Measurements from ENCODE around the gene RNF113A.
"Not testable (repeated sequence)": the region's sequence is repeated elsewhere in the genome, so short reads cannot be mapped to it uniquely, and the experiment has no call there.

The RNF113A gene

DNA sequence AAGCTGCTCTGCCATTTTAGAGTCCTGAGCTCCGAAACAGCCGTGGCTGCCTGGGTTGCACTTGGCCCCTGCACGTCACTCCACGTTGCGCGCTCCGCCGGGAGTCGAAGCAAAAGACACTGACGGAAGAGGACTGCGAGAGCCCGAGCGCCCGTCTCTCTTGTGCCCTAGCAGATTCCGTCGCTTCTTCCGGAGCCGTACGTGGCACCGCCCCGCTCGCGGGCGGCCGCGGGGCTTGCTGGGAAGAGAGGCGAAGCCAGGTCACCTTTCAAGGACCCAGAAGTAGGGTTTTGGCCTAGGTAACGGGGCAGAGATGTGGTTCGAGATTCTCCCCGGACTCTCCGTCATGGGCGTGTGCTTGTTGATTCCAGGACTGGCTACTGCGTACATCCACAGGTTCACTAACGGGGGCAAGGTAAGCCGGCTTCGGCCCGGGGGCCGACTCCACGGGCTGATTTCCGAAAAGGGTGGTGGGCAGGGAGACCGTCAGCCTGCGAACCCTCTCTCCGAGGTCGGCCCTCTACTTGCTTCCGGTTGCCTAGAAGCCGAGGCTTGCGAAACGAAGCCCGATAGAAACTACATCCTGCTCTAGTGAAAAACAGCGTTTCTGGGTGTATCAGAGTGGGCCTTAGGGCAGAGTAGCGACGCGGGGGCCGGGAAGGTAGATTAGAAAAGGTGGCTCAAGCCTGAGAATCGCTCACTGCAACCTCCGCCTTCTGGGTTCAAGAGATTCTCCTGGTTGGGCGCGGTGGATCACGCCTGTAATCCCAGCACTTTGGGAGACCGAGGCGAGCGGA, at the start of gene RNF113A, which contains the start of gene NDUFA1:
Gene RNF113A (minus strand): TSS at position 135 of the 797 bp plus-strand sequence. CDS start 120 bp downstream, at position 15.
Gene NDUFA1 (plus strand): TSS at position 234 of the 797 bp plus-strand sequence. CDS start 80 bp downstream, at position 314.
- ATAC-seq: peak; percentile 97
- peak; percentile 83 for DNase-seq

DNA sequence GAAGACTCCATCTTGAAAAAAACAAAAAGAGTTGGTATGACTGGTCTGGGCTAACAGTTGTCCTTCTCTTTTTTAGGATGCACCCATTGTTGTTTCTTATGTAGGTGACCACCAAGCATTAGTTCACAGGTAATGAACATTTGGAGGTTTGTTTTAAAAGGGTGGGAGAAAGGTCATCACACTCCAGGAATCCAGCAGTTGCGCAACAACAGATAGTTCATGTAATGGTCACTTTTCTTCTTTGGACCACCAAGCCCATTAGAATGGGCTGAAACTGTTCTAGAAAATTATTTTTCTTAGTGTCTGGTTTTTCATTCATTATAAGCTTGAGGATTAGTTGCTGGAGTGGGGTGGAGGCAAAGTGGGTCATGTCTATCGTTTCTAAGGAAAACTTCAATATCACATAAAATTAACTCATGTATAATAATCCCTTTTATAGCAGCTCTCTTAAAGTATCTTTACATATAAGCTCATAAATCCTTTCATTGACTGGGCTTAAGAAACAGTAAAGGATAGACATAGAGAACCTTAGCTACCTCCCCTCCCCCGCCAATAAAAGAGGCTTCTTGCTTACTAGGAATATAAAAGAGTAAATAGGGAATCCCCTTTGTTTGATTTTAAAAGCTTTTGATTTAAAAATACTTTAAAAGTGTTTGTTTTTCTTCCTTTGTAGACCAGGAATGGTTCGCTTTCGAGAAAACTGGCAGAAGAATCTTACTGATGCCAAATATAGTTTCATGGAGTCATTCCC, 48.5 kb upstream of the RNF113A start:
- ATAC-seq: no peak
- DNase-seq: no peak

DNA sequence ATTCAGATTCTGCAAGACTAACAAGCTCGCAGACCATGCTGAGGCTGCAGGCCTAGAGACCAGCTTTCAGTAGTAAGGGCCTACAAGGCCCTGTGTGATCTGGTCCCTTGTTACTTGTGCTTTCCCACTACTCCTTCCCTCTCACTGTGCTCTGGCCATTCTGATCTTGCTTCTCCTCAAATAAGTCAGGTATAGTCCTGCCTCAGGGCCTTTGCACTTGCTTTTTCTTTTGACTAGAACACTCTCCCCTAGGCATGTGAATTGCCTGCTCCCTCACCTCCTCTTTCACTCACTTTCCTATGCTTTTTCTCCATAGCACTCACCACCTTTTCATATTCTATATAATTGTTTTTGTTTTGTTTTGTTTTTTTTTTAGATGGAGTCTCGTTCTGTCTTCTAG, 46.3 kb upstream of the RNF113A start:
- DNase-seq (no peak), ATAC-seq (no peak)

DNA sequence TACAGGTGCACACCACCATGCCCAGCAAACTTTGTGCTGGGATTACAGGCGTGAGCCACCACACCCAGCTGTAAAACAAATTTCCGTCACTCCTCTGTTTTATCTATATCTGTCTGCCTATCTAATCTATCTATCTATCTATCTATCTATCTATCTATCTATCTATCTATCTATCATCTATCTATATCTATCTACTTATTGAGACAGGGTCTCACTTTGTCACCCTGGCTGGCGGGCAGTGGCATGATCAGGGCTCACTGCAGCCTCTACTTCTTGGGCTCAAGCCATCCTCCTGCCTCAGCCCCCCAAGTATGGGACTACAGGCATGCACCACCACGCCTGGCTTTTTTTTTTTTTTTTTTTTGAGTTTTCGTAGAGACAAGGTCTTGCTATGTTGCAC, 44.8 kb upstream of the RNF113A start:
- DNase-seq (no peak), ATAC-seq (no peak)

DNA sequence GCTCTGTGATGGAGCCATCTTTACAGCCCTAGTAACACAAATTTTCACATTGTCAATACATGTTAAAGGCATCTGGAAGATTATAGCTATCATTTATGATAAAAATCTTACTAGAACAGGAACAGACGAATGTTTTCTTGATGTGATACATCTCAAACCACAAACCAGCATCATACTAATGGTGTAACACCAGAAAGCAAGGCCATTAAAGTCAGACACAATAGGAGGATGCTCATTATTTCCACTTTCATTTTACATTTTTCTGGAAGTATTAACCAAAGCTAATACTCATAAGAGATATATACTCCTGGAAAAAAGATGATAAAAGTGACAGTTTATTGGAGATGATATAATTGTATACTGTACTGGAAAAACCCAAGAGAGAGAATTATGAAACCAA, 29.4 kb upstream of the RNF113A start:
- DNase-seq: no peak

DNA sequence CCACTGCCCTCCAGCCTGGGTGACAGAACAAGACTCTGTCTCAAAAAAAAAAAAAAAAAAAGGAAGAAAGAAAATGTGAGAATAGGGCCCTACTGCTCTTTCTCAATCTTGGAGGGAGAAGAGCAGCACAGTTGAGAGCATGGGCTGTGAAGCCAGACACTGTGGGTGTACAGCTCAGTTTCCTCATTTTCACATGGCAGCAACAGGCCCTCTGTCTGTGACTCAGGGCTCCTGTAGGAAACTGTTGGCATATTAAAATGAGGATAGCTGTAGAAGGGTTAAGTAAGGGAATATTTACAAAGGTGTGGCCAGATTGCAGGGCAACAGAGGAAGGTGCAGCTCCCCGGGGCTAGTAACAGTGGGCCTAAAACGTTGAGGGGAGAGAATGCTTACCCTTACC, 27.6 kb upstream of the RNF113A start:
- no peak for ATAC-seq

More for the DNA sequence above, 29.4 kb upstream of the RNF113A start:
- ATAC-seq: no peak

DNA sequence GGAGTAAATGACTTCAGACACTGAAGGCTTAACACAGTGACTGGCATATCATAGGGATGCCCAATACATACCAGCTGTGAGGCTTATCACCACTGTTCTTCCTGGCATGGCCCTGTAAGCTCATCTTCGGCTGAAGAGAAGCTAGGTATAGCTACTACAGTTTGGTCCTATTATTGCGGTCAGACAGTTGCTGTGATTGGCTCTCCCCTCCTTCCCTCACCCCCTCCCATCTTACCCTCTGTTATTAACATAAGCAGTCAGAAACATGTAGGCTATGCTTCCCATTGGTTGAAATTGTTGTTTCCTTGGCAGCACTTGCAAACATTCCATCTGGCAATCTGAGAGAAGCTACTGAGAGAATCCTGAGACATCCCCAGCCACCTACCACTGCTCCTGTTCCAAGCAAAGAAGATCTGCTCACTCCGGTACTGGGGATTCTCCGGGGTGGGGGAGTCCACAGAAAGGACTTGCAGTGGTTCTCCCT, 24.4 kb upstream of the RNF113A start, which contains the start of gene AKAP14:
Gene AKAP14 (plus strand): TSS at position 51 of the 484 bp plus-strand sequence. CDS start 7,331 bp downstream, outside the sequence.
- ATAC-seq (no peak), DNase-seq (no peak)

More for the DNA sequence above, 27.6 kb upstream of the RNF113A start:
- DNase-seq: no peak

DNA sequence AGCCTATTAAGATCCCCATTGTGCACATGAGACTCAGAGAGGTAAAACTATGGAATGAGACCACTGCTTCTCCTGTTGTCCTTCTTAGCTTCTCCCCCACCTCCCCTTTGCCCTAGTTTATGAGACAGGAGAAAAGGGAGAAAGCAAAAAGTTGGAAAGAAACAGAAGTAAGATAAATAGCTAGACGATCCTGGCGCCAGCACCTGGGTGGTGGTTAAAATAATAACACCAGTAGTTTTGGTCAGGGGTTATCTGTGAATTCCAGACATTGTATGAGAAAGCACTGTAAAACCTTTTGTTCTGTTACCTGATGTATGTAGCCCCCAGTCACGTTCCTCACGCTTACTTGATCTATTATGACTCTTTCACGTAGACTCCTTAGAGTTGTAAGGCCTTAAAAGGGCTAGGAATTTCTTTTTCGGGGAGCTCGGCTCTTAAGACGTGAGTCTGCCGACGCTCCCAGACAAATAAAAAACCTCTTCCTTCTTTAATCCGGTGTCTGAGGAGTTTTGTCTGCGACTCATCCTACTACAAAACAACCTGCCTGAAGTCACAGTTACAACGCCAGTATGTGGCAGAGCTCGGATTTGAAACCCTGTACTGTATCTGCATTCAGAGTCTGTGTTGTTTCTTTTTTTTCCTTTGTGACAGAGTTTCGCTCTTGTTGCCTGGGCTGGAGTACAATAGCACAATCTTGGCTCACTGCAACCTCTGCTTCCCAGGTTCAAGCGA, 20.6 kb upstream of the RNF113A start:
- DNase-seq, ATAC-seq: not testable (repeated sequence)

DNA sequence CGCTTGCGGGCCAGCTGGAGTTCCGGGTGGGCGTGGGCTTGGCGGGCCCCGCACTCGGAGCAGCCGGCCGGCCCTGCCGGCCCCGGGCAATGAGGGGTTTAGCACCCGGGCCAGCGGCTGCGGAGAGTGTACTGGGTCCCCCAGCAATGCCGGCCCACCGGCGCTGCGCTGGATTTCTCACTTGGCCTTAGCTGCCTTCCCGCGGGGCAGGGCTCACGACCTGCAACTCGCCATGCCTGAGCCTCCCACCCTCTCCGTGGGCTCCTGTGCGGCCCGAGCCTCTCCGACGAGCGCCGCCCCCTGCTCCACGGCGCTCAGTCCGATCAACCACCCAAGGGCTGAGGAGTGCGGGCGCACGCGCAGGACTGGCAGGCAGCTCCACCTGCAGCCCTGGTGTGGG, 19.1 kb upstream of the RNF113A start:
- DNase-seq, ATAC-seq: not testable (repeated sequence)

DNA sequence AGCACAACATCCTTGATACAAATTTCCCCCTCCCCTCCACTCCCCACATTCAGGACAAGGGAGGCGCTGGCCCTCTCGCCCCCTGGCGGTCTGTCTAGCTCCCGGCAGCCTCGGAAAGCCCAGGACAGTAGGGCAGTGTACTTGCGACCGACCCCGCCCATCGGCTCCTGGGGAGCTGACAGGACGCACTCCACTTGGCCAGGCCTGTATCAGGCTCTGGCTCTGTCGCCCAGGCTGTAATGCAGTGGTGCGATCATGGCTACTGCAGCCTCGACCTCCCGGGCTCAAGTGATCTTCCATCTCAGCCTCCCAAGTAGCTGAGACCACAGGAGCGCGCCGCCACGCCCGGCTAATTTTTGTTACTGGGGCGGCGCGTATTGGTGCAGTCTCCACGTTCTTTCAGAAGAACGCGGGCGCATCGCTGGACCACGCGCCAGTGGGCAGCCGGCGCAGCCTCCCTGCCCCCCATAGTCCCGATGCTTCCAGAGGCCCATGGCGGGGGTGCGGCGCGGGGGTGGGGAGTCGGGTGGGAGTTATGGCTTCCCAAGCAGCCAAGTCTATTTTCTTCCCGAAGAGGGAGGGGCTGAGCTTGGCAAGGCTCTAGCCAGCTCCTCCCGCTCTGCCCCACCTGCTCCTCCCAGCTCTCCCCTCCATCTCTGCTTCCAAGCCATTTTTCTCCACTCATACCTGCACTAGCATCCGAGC, 16.3 kb upstream of the RNF113A start:
- ATAC-seq (peak; percentile 91), DNase-seq (peak; percentile 72)

DNA sequence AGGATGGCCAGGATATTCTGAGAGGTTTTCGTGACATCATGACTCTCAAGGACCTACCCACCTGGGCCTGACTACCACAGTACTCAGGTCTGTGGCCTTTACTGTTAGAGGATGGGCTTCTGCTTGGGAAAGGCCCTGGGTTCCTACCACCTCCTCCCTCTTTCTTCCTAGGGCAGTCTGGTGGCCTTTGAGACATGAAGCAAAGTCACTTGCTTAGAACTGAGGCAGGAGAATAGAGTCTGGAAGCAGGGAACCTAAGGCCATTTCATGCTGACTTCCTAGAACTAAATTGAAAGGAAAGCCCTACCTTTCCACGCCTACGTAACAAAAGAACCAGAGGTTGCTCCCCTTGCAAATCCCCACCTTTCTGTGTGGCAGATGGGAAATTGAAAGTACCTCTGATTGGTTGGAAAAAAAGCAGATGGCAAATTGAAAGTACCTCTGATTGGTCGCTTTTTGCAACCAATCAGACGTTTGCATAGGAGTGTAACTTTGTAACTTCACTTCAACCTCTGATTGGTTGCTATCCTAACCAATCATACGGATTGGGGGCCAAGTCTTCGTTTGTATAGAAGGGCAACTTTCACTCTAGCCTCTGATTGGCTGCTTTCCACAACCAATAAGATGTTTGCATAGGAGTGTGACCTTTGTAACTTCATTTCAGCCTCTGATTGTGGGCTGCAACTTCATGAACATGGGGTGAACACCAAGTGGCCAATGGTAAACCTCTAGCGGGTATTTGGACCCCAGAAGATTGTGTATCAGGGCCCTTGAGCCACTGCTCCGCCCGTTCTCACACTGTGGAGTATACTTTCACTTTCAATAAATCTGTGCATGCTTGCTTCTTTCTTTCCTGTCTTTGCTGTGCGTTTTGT, 14.3 kb upstream of the RNF113A start:
- DNase-seq: no peak
- ATAC-seq: no peak

DNA sequence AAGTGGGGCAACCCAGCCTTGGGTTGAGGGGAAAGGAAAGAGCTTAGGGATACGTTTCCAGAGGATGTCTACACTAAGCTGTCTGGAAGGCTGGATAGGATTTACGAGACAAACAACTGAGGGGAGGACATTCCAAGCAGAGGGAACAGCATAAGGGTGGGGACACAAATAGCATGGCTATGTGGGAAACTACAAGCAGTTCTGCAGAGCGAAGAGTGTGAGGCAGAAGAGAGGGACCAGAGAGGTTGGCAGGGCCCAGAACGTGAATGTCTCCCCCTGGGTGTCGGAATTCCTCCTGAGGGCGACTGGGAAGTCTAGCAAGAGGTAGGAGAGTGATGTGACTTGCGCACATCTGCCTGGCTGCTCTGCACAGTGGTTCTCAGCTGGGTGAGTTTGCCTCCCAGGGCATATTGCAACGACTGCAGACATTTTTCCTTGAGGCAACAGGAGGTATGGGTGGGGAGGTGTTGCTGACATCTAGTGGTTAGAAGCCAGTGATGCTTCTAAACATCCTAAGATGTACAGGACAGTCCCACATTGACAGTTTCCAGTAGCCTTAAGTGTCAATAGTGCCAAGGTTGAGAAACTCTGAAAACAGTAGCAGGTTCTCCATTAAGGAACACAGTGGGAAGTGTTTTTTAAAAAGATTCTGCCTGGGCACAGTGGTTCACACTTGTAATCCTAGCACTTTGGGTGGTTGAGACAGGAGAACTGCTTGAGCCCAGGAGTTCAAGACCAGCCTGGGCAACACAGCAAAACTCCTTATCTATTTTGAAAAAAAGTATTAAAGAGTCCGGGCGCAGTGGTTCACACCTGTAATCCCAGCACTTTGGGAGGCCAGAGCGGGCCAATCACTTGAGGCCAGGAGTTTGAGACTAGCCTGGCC, 9.3 kb upstream of the RNF113A start:
- ATAC-seq (peak; percentile 90), DNase-seq (no peak)

DNA sequence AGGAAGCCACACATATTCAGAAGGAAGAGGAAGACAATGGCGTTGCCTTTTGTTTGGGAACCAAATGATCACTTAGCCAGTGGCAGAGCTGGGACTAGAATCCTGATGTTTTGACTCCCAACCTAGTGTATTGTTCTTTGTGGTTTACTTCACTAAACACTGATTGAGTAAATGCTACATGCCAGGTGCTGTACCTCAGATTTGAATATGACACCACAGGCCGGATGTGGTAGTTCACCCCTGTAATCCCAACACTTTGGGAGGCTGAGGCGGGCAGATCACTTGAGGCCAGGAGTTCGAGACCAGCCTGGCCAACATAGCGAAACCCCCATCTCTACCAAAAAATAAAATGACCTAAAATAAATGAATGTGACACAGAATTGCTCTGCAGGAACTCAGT, 8.5 kb upstream of the RNF113A start:
- no peak for ATAC-seq
- DNase-seq: no peak

DNA sequence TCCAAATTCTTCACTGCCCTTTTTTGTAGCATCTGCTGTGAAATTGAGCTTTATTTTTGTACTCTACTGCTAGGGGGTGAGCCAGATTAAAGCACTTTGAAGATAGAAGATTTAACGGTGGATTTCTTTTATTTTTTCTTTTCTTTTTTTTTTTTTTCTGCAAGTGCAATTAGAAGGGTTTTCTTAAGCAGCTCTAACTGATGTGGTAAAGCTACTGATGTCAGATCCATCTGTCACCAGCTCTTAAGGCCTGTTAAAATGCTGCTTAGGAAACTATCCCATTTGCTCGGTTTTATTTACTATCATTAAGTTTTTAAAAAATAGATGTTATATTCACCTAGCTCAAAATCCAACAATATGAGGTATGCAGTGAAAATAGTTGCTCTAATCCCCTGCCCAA, 7.2 kb upstream of the RNF113A start:
- ATAC-seq: no peak
- DNase-seq: no peak

DNA sequence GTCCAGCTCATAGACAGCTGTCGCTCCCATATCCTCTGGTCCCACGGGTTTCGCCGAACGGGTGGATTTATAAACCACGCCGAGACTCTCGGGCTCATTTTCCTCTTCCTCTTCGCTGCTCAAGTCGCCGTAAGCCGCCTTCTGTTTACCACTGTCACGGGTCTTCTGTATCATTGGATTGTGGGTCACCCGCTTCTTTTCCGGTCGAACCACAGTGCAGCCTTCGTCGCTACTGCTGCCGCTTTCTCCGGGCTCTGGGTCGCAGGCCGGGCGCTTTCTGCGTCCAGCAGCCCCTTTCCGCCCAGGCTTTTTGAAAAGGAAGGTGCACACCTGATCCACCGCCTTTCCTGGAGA, 311 bp downstream of the RNF113A start:
- no peak for DNase-seq
- ATAC-seq: peak; percentile 37

DNA sequence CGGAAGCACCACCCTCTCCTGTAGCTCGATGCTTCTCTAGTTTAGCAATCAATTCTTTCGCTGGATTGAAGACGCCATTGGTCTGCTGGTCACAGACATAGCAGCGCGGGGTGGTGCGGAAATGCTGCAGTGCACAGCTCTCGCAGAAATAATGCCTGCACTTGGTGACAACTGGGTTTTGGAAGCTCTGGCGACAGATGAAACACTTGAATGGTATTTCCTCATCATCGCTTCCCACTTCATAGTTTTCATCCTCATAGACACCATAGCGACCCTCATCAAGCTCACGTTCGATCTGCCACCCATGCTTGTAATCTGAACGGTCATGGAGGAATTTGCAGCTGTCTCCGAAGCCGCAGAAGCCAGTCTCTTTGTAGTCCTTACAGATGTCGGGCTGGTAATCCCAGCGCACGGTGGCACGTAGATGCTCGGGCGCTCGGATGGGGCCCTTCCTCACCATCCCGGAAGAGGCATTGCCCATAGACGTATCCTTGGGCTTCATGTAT, 854 bp downstream of the RNF113A start:
- ATAC-seq: peak; percentile 3
- DNase-seq: peak; percentile 19

DNA sequence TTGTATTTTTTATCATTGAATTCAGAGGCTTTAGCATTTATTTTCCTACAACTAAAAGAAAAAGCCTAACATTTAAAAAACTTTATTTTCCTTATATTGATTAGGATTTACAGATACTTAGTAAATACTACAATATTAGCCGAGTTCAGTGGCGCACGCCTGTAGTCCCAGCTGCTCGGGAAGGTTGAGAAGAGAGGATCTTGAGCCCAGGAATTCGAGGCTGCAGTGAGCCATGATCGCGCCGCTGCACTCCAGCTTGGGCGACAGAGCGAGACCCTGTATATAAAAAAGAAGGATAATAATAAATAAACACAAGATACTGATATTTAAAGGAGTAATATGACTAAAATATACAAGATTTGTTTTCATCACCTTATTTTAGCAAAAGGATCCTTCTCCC, 18.1 kb downstream of the RNF113A start:
- ATAC-seq (no peak), DNase-seq (no peak)

DNA sequence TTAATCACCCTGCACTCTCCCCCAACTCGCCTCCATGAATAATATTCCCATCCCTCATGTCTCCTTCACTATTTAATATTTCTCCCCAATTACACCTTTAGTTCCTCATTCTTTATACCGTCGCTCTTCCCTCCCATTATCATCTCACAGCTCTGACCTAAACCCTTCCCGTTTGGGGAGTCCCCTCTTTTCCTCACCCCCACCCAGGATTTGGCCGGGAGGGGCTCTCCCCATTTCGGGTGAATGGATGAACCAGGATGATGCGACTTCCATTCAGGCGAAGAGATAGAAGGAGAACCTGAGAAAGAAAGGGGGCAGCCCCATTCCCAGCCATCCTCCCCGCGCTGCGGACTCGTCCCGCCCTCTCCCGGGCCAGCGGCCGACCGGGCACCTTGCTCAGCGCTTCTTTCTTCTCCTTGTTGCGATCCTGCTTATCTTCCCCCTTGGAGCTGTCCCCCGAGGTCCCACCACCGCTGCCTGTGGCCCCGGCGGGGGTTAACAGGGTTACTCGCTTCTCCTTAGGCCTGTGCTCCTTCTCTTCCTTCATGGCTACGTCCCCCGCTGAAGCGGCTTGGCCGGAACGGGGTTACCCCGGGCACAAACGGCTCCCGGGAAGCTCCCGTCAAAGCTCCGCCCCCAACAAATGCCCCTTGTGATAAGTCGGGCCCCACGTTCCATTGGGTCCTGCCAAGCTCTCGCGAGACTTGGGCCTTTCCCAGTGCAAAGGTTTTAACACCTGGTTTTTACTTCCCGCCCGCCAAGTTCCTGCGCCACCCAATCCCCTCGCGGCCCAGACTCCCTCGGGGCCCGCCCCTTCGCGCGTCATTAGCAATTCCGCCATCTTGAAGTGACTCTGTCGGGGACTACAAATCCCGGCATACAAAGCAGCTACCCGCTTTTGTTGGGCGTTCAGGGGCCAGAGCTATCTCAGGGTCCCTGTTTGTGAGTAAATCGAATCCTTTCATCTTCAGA, 18.9 kb downstream of the RNF113A start, which contains the start of gene UPF3B:
Gene UPF3B (minus strand): TSS at position 582 of the 972 bp plus-strand sequence. CDS start 35 bp downstream, at position 547.
- peak; percentile 91 for DNase-seq
- ATAC-seq: peak; percentile 99

Data from stimulated activated naive CD8-positive, alpha-beta T cell treated with anti-CD3 and anti-CD28 coated beads, Interleukin-15, Interleukin-2, amounts not matched to agents 100 U/mL and 50 U/mL, for 24 hours (primary cell).